Natural killer cell (primary cell): ENCODE measurements around the gene FADD. TPM values are rescaled to one million over a fixed set of nuclear protein-coding genes. Genes with fewer than 3 reads are reported as not detected.

ENCODE experiments used
- ATAC-seq, 3 donors: fragments of 150-1000 bp in 2 of 3; fragments of 200-7000 bp in 1 of 3; cut with Tn5 transposase; 1 replicate in 1 of 3; 2 replicates in 2 of 3; pipeline ENCODE4 v1.10.0; 2021; ENCODE audit warnings: mild to moderate bottlenecking in 2 of 3, moderate library complexity in 2 of 3
- DNase-seq, 2 donors: peaks; one replicate each; pipeline versions ENCODE4 v3.0.0 to v3.0.0-alpha.2; 2013 to 2021; ENCODE audit warnings: mixed read lengths in 1 of 2
- H3K27ac ChIP-seq: one replicate; pipeline ENCODE4 v1.5.1; 2013; ENCODE audit warnings: mild to moderate bottlenecking, low read length
- H3K27me3 ChIP-seq: one replicate; pipeline ENCODE4 v1.6.1; 2013; ENCODE audit warnings: low read length; ENCODE audit not compliant: control insufficient read depth, insufficient read depth
- H3K36me3 ChIP-seq: one replicate; pipeline ENCODE4 v1.6.1; 2013; ENCODE audit warnings: low read length; ENCODE audit not compliant: control insufficient read depth, insufficient read depth
- H3K4me1 ChIP-seq: one replicate; pipeline ENCODE4 v1.6.1; 2013; ENCODE audit warnings: low read length; ENCODE audit not compliant: control insufficient read depth, insufficient read depth
- H3K4me3 ChIP-seq: one replicate; pipeline ENCODE4 v1.5.1; 2013; ENCODE audit warnings: low read length
- H3K9me3 ChIP-seq: one replicate; pipeline ENCODE4 v1.6.1; 2013; ENCODE audit warnings: low read length; ENCODE audit not compliant: control insufficient read depth, insufficient read depth
- H3K27ac Mint-ChIP-seq, 2 donors: one replicate each; pipeline ENCODE4 v1.8.0; 2022; ENCODE audit warnings: mild to moderate bottlenecking in 2 of 2, mixed read lengths in 2 of 2, moderate library complexity in 1 of 2
- H3K27me3 Mint-ChIP-seq, 2 donors: one replicate each; pipeline ENCODE4 v1.8.0; 2022; ENCODE audit warnings: low read depth in 2 of 2, mixed read lengths in 2 of 2
- H3K36me3 Mint-ChIP-seq: one replicate; pipeline ENCODE4 v1.8.0; 2022; ENCODE audit warnings: mixed read lengths
- H3K4me1 Mint-ChIP-seq, 2 donors: one replicate each; pipeline ENCODE4 v1.8.0; 2022; ENCODE audit warnings: mixed read lengths in 2 of 2
- H3K4me3 Mint-ChIP-seq: one replicate; pipeline ENCODE4 v1.8.0; 2022; ENCODE audit warnings: mild to moderate bottlenecking, moderate library complexity, mixed read lengths
- H3K9me3 Mint-ChIP-seq, 2 donors: one replicate each; pipeline ENCODE4 v1.8.0; 2022; ENCODE audit warnings: mixed read lengths in 2 of 2
- WGBS: methylation state at CpG from one replicate; pipeline ENCODE4 v1.1.7; 2013; ENCODE audit warnings: missing lambda C conversion rate; ENCODE audit not compliant: insufficient coverage; 5-methylcytosine and 5-hydroxymethylcytosine counted together
- intact Hi-C: fragments of 100-400 bp; cut with micrococcal nuclease; formaldehyde crosslinking; loops from one replicate; pipeline ENCODE4 v1.14.2; 2022
- total RNA-seq, 4 donors: library from RNA; stranded (reverse); fragments of 120-200 nt in 1 of 4; gene quantifications; one replicate each; pipeline versions ENCODE4 v1.2.3 to v1.2.4, GENCODE V29; 2013 to 2022
- TF ChIP-seq, protein P1 (sequence below): fragments of 200-600 bp; IDR thresholded peaks from one replicate; pipeline ENCODE4 v1.8.0; 2022; ENCODE audit warnings: antibody characterized with exemption

The FADD gene
- total RNA-seq, 3 donors from 2014 or later (not counting 1 experiment from before 2014, with no cell fraction given) = 7.8 to 9.2 (median 9.0) TPM

GRCh38 chr11:70183032-70183431 lies 20.1 kb upstream of the FADD start:
- Mint-ChIP-seq H3K4me1 (no peaks in the 10 kb centered on the region), H3K4me3 (no peak overlapping the region), H3K9me3 (no peaks in the 10 kb centered on the region), H3K27me3 (no peaks in the 10 kb centered on the region), H3K27ac (no peak overlapping the region), H3K36me3 (no peaks in the 10 kb centered on the region)
- intact Hi-C loops = no loop called here
- Histone ChIP-seq H3K27ac (no peak overlapping the region), H3K27me3 (no peaks in the 10 kb centered on the region), H3K36me3 (no peaks in the 10 kb centered on the region), H3K4me3 (no peak overlapping the region), H3K4me1 (no peaks in the 10 kb centered on the region), H3K9me3 (no peaks in the 10 kb centered on the region)
- TF ChIP-seq, protein P1, sequence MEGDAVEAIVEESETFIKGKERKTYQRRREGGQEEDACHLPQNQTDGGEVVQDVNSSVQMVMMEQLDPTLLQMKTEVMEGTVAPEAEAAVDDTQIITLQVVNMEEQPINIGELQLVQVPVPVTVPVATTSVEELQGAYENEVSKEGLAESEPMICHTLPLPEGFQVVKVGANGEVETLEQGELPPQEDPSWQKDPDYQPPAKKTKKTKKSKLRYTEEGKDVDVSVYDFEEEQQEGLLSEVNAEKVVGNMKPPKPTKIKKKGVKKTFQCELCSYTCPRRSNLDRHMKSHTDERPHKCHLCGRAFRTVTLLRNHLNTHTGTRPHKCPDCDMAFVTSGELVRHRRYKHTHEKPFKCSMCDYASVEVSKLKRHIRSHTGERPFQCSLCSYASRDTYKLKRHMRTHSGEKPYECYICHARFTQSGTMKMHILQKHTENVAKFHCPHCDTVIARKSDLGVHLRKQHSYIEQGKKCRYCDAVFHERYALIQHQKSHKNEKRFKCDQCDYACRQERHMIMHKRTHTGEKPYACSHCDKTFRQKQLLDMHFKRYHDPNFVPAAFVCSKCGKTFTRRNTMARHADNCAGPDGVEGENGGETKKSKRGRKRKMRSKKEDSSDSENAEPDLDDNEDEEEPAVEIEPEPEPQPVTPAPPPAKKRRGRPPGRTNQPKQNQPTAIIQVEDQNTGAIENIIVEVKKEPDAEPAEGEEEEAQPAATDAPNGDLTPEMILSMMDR = no peak
- no peak for ATAC-seq
- no peak for DNase-seq
- WGBS = 86% methylated on average over 1 of the region's 1 CpG

DNA sequence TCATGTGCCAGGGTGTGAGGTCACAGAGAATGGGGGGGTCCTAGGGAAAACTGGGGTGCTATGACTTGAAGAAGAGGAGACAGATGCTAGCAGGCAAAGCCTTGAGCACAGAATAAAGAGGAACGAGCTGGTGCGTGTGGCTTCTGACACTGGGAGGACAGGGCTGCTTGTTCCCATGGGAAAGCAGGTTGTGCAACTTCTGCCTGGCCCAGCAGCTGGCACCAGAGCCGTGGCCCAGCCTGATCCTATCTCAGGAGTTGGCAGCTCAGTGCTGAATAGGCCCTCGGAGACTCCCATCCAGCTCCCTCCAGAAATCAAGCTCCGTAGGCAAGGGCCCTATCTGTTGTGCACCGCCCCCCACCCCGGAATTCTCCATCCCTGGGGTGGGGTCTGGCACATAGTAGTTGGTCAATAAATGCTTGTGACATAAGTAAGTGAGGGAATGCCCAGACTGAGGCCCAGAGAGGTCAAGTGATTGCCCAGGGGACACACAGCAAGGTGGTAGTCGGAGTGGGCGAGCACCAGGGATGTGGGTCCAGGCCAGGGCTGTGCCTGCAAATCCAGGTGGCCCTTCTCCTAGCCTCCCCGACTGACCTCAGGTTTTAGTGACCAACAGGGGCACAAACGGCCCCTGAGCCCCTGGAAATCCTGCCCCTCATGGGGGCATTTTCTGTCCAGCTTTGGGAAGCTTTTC lies 19.5 kb upstream of the FADD start:
- Mint-ChIP-seq H3K27ac (no peak overlapping the region), H3K4me1 (no peaks in the 10 kb centered on the region), H3K4me3 (no peak overlapping the region), H3K9me3 (no peaks in the 10 kb centered on the region), H3K36me3 (no peaks in the 10 kb centered on the region), H3K27me3 (no peaks in the 10 kb centered on the region)
- intact Hi-C loops = no loop called here
- Histone ChIP-seq H3K4me1 (no peaks in the 10 kb centered on the region), H3K4me3 (no peak overlapping the region), H3K36me3 (no peaks in the 10 kb centered on the region), H3K9me3 (no peaks in the 10 kb centered on the region), H3K27me3 (no peaks in the 10 kb centered on the region), H3K27ac (no peak overlapping the region)
- 70% methylated on average over 11 of the region's 11 CpGs for WGBS
- TF ChIP-seq, protein P1 = no peak
- DNase-seq (no peak), ATAC-seq (no peak)

- Mint-ChIP-seq H3K36me3 (no peaks in the 10 kb centered on the region), H3K4me1 (no peaks in the 10 kb centered on the region), H3K4me3 (no peak overlapping the region), H3K27me3 (no peaks in the 10 kb centered on the region), H3K27ac (no peak overlapping the region), H3K9me3 (no peaks in the 10 kb centered on the region)
- 82% methylated on average over 9 of the region's 9 CpGs for WGBS
- H3K27me3 ChIP-seq = no peaks in the 10 kb centered on the region
- ATAC-seq = no peak
- no peaks in the 10 kb centered on the region for H3K36me3 ChIP-seq
- intact Hi-C loops = no loop called here
- no peaks in the 10 kb centered on the region for H3K4me1 ChIP-seq
- no peak for DNase-seq
- TF ChIP-seq, protein P1 = no peak
- no peak overlapping the region for H3K4me3 ChIP-seq
- H3K9me3 ChIP-seq = no peaks in the 10 kb centered on the region
- H3K27ac ChIP-seq = no peak overlapping the region
These were observed 18.7 kb upstream of the FADD start for GRCh38 chr11:70184396-70184795.
